B cell (primary cell): ENCODE results near the gene CLASRP.

Source experiments
- EZH2 ChIP-seq: IDR thresholded peaks from 2 replicates; pipeline ENCODE4 v1.6.1; 2012; ENCODE audit warnings: borderline replicate concordance, low read depth, mild to moderate bottlenecking, moderate library complexity, low read length; ENCODE audit not compliant: insufficient read depth, poor library complexity, severe bottlenecking
- TF ChIP-seq, protein P1 (sequence below): fragments of 200-600 bp; IDR thresholded peaks from one replicate; pipeline ENCODE4 v1.8.0; 2022; ENCODE audit warnings: antibody characterized with exemption, mild to moderate bottlenecking

DNA sequence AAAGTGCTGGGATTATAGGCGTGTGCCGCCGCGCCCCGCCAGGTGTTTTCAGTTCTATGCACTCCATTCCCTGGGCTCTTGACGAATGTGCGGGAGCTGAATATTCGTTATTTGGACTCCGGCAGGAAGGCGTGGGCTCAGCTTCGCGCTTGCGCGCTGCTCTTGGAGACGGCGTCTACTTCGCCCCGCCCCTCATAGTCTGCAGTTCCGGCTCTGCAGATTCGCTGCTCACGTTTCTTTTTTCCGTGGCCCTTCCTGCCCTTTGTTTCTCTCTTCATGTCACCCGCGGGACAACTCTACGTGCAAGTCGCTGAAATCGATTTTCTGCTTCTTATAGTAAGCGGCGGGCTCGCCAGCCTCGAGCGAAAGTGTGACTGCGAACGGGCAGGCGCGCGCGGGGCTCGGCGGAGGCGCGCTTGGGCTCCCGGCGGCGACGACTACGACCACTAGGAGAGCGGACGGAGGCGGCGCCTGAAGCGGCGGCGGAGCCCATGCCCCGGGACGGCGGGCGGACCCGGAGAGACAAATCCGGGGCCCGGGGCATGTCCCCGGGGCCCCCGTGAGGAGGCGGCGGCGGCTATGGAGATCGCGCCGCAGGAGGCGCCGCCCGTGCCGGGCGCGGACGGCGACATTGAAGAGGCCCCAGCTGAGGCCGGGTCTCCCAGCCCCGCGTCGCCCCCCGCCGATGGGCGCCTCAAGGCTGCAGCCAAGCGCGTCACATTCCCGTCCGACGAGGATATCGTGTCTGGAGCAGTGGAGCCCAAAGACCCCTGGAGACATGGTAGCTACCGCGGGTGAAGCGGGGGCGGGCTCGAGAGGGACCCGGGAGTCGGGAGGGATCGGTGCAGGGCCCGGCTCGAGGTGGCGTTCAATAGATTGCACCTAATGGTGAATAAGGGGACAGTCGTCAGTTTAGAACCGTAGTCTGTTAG lies 54.2 kb downstream of the CLASRP start, which contains the start of gene PPP1R37:
- TF ChIP-seq, protein P1, sequence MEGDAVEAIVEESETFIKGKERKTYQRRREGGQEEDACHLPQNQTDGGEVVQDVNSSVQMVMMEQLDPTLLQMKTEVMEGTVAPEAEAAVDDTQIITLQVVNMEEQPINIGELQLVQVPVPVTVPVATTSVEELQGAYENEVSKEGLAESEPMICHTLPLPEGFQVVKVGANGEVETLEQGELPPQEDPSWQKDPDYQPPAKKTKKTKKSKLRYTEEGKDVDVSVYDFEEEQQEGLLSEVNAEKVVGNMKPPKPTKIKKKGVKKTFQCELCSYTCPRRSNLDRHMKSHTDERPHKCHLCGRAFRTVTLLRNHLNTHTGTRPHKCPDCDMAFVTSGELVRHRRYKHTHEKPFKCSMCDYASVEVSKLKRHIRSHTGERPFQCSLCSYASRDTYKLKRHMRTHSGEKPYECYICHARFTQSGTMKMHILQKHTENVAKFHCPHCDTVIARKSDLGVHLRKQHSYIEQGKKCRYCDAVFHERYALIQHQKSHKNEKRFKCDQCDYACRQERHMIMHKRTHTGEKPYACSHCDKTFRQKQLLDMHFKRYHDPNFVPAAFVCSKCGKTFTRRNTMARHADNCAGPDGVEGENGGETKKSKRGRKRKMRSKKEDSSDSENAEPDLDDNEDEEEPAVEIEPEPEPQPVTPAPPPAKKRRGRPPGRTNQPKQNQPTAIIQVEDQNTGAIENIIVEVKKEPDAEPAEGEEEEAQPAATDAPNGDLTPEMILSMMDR: peak; percentile 52
- no peak for TF ChIP-seq EZH2
